IMR-90 (cell line): ENCODE measurements around the gene CNTRL. TPM values are rescaled to one million over a fixed set of nuclear protein-coding genes. Genes with fewer than 3 reads are reported as not detected.
A peak's percentile ranks its signal among the peaks of the same experiment; 100 is the strongest.

Experiments
- ATAC-seq: fragments of 200-7000 bp; cut with Tn5 transposase; 2 replicates; pipeline ENCODE4 v1.9.1; 2020; ENCODE audit warnings: low read depth, mild to moderate bottlenecking, moderate library complexity
- BruUV-seq: library from RNA; stranded (reverse); fragments of 400-500 nt; replicated peaks from 2 replicates; lab custom pipeline; 2021; lab: Mats Ljungman, UMichigan
- CTCF ChIA-PET: fragments of 300-600 bp; formaldehyde crosslinking; extraction: SDS; loops from one replicate; lab custom pipeline; 2021; ENCODE audit warnings: antibody characterized with exemption; lab: Yijun Ruan, JAX
- POLR2A ChIA-PET: fragments of 300-600 bp; sonication (Branson Sonifier 250); formaldehyde crosslinking; loops from one replicate; lab custom pipeline; 2022; ENCODE audit warnings: antibody characterized with exemption; ENCODE audit not compliant: unreplicated experiment; lab: Charles Lee
- DNase-seq: peaks from one replicate; pipeline ENCODE4 v3.0.0; 2013
- H2AFZ ChIP-seq: replicated peaks from 2 replicates; pipeline ENCODE3; 2013; ENCODE audit warnings: low read length, mild to moderate bottlenecking; ENCODE audit not compliant: poor library complexity
- H2AK5ac ChIP-seq: 2 replicates; pipeline ENCODE4 v1.6.1; 2013; ENCODE audit warnings: low read depth, low read length, inconsistent platforms
- H2AK9ac ChIP-seq: replicated peaks from 2 replicates; pipeline ENCODE3; 2013; ENCODE audit warnings: mild to moderate bottlenecking, low read depth, low read length, moderate library complexity; ENCODE audit not compliant: poor library complexity
- H2BK120ac ChIP-seq: 2 replicates; pipeline ENCODE4 v1.6.1; 2013; ENCODE audit warnings: low read depth, low read length, inconsistent platforms
- H2BK15ac ChIP-seq: 3 replicates; pipeline ENCODE4 v1.6.1; 2013; ENCODE audit warnings: low read depth, low read length, inconsistent platforms
- H2BK20ac ChIP-seq: 2 replicates; pipeline ENCODE4 v1.6.1; 2013; ENCODE audit warnings: low read depth, mild to moderate bottlenecking, inconsistent platforms, low read length, moderate library complexity
- H2BK5ac ChIP-seq: 2 replicates; pipeline ENCODE4 v1.6.1; 2013; ENCODE audit warnings: mild to moderate bottlenecking, low read depth, low read length, inconsistent platforms; ENCODE audit not compliant: poor library complexity, severe bottlenecking
- H3K14ac ChIP-seq: replicated peaks from 2 replicates; pipeline ENCODE4 v1.6.1; 2013; ENCODE audit warnings: low read depth, low read length, inconsistent platforms
- H3K18ac ChIP-seq: 2 replicates; pipeline ENCODE4 v1.6.1; 2013; ENCODE audit warnings: low read depth, low read length, control low read depth
- H3K23ac ChIP-seq: 2 replicates; pipeline ENCODE4 v1.6.1; 2013; ENCODE audit warnings: low read depth, low read length, inconsistent platforms
- H3K27ac ChIP-seq: 2 replicates; pipeline ENCODE4 v1.5.1; 2013; ENCODE audit warnings: mild to moderate bottlenecking, control low read depth, low read length; ENCODE audit not compliant: insufficient read depth
- H3K27me3 ChIP-seq: 2 replicates; pipeline ENCODE4 v1.6.1; 2013; ENCODE audit warnings: low read length; ENCODE audit not compliant: control insufficient read depth, insufficient read depth
- H3K36me3 ChIP-seq: 2 replicates; pipeline ENCODE4 v1.6.1; 2013; ENCODE audit warnings: low read length, mixed read lengths; ENCODE audit not compliant: control insufficient read depth, insufficient read depth
- H3K4ac ChIP-seq: 2 replicates; pipeline ENCODE4 v1.6.1; 2013; ENCODE audit warnings: low read depth, low read length, inconsistent platforms
- H3K4me1 ChIP-seq: 2 replicates; pipeline ENCODE4 v1.6.1; 2013; ENCODE audit warnings: low read length, mixed read lengths; ENCODE audit not compliant: control insufficient read depth, insufficient read depth
- H3K4me2 ChIP-seq: 2 replicates; pipeline ENCODE4 v1.6.1; 2013; ENCODE audit warnings: low read depth, mild to moderate bottlenecking, control low read depth, low read length, moderate library complexity
- H3K4me3 ChIP-seq: 2 replicates; pipeline ENCODE4 v1.5.1; 2013; ENCODE audit warnings: low read depth, mild to moderate bottlenecking, control low read depth, low read length, moderate library complexity; ENCODE audit not compliant: insufficient read depth
- H3K56ac ChIP-seq: 2 replicates; pipeline ENCODE4 v1.6.1; 2013; ENCODE audit warnings: low read length, inconsistent platforms; ENCODE audit not compliant: insufficient read depth; ENCODE audit errors: extremely low read depth
- H3K79me1 ChIP-seq, 2 experiments: 2 replicates each; pipeline ENCODE4 v1.6.1; 2013; ENCODE audit warnings: low read length in 2 of 2, inconsistent platforms in 1 of 2, low read depth in 1 of 2
- H3K9ac ChIP-seq: 2 replicates; pipeline ENCODE4 v1.6.1; 2013; ENCODE audit warnings: low read depth, low read length, control low read depth
- H3K9me1 ChIP-seq: 2 replicates; pipeline ENCODE4 v1.6.1; 2013; ENCODE audit warnings: low read length, inconsistent platforms; ENCODE audit not compliant: insufficient read depth
- H3K9me3 ChIP-seq: 2 replicates; pipeline ENCODE4 v1.6.1; 2013; ENCODE audit warnings: low read length; ENCODE audit not compliant: control insufficient read depth, insufficient read depth
- H4K20me1 ChIP-seq: 2 replicates; pipeline ENCODE4 v1.6.1; 2013; ENCODE audit warnings: low read length, inconsistent platforms; ENCODE audit not compliant: insufficient read depth
- H4K5ac ChIP-seq: 2 replicates; pipeline ENCODE4 v1.6.1; 2013; ENCODE audit warnings: mild to moderate bottlenecking, low read depth, low read length, control low read depth
- H4K8ac ChIP-seq, 2 experiments: 2 replicates each; pipeline ENCODE4 v1.6.1; 2013; ENCODE audit warnings: low read depth in 2 of 2, low read length in 2 of 2, control low read depth in 1 of 2, inconsistent platforms in 1 of 2
- H4K91ac ChIP-seq: 2 replicates; pipeline ENCODE4 v1.6.1; 2013; ENCODE audit warnings: low read depth, low read length, inconsistent platforms; ENCODE audit not compliant: insufficient read depth
- BHLHE40 ChIP-seq: fragments of 150-350 bp; IDR thresholded peaks from 2 replicates; pipeline ENCODE4 v1.6.1; 2016; ENCODE audit warnings: mild to moderate bottlenecking, low read depth, low read length
- CEBPB ChIP-seq: IDR thresholded peaks from 2 replicates; pipeline ENCODE4 v1.6.1; 2012; ENCODE audit warnings: low read depth, low read length, improper control_type of control experiment
- CHD1 ChIP-seq: IDR thresholded peaks from 2 replicates; pipeline ENCODE4 v1.6.1; 2012; ENCODE audit warnings: low read depth, low read length, improper control_type of control experiment
- FOS ChIP-seq: fragments of 150-350 bp; IDR thresholded peaks from 2 replicates; pipeline ENCODE4 v1.6.1; 2016; ENCODE audit warnings: low read depth, low read length
- MAFK ChIP-seq: IDR thresholded peaks from 2 replicates; pipeline ENCODE4 v1.6.1; 2012; ENCODE audit warnings: low read depth, low read length, improper control_type of control experiment
- MAZ ChIP-seq: IDR thresholded peaks from 2 replicates; pipeline ENCODE4 v1.6.1; 2012; ENCODE audit warnings: low read depth, mild to moderate bottlenecking, low read length, improper control_type of control experiment, moderate library complexity, borderline replicate concordance
- MXI1 ChIP-seq: IDR thresholded peaks from 2 replicates; pipeline ENCODE4 v1.6.1; 2012; ENCODE audit warnings: low read depth, mild to moderate bottlenecking, low read length, moderate library complexity, borderline replicate concordance
- NFE2L2 ChIP-seq: fragments of 150-350 bp; IDR thresholded peaks from 2 replicates; pipeline ENCODE4 v1.6.1; 2016; ENCODE audit warnings: low read depth, mild to moderate bottlenecking, low read length
- POLR2A ChIP-seq: IDR thresholded peaks from 2 replicates; pipeline ENCODE4 v1.6.1; 2012; ENCODE audit warnings: mild to moderate bottlenecking, low read depth, low read length
- RAD21 ChIP-seq: IDR thresholded peaks from 2 replicates; pipeline ENCODE4 v1.6.1; 2012; ENCODE audit warnings: low read length, improper control_type of control experiment
- RCOR1 ChIP-seq: IDR thresholded peaks from 2 replicates; pipeline ENCODE4 v1.6.1; 2012; ENCODE audit warnings: mild to moderate bottlenecking, low read length, improper control_type of control experiment; ENCODE audit not compliant: insufficient replicate concordance
- RFX5 ChIP-seq: IDR thresholded peaks from 2 replicates; pipeline ENCODE4 v1.8.0; 2012; ENCODE audit warnings: low read depth, mild to moderate bottlenecking, low read length, moderate library complexity
- SMC3 ChIP-seq: fragments of 150-350 bp; IDR thresholded peaks from 2 replicates; pipeline ENCODE4 v1.6.1; 2016; ENCODE audit warnings: low read depth, mild to moderate bottlenecking, antibody characterized with exemption, low read length, moderate library complexity
- WGBS, 2 experiments: methylation state at CpG; one replicate each; pipeline versions ENCODE4 v1.1.5 to v1.1.7; 2013; ENCODE audit warnings: missing lambda C conversion rate in 2 of 2; ENCODE audit not compliant: insufficient read length in 1 of 2; ENCODE audit errors: extremely low coverage in 2 of 2; 5-methylcytosine and 5-hydroxymethylcytosine counted together
- dilution Hi-C: fragments of 300-500 bp; cut with HindIII; formaldehyde crosslinking; loops from one replicate; pipeline ENCODE4 v1.14.3; 2018; ENCODE audit warnings: low sequenced_read_pairs; ENCODE audit not compliant: unreplicated experiment
- in situ Hi-C: fragments of 300-500 bp; cut with MboI; formaldehyde crosslinking; loops from 3 replicates; pipeline ENCODE4 v1.14.3; 2019; ENCODE audit warnings: low sequenced_read_pairs, inconsistent platforms, mixed read lengths
- intact Hi-C: fragments of 100-400 bp; cut with micrococcal nuclease; formaldehyde crosslinking; loops from 2 replicates; pipeline ENCODE4 v1.10.0; 2022
- polyA plus RNA-seq, 3 experiments: library from polyadenylated mRNA; depleted of rRNA; stranded (reverse); fragments of >200 nt; gene quantifications; 2 replicates each; pipeline ENCODE4 v1.2.3, GENCODE V29; 2012; ENCODE audit warnings: low replicate concordance in 1 of 3
- total RNA-seq: library from RNA; depleted of rRNA; stranded (reverse); fragments of >200 nt; gene quantifications from 2 replicates; pipeline ENCODE4 v1.2.3, GENCODE V29; 2012
- TF ChIP-seq, protein P1 (sequence below): fragments of 150-350 bp; IDR thresholded peaks from 2 replicates; pipeline ENCODE4 v1.6.1; 2016; ENCODE audit warnings: low read depth, mild to moderate bottlenecking, low read length, moderate library complexity, borderline replicate concordance
- TF ChIP-seq, protein P2 (sequence below): fragments of 150-350 bp; IDR thresholded peaks from 2 replicates; pipeline ENCODE4 v1.6.1; 2017; ENCODE audit warnings: mild to moderate bottlenecking, antibody characterized with exemption, low read length, low read depth

Gene CNTRL
- total and polyA plus RNA-seq, 2 of the 4 experiments (the other 2 are of a cell fraction): 4.5 to 7.3 TPM

DNA sequence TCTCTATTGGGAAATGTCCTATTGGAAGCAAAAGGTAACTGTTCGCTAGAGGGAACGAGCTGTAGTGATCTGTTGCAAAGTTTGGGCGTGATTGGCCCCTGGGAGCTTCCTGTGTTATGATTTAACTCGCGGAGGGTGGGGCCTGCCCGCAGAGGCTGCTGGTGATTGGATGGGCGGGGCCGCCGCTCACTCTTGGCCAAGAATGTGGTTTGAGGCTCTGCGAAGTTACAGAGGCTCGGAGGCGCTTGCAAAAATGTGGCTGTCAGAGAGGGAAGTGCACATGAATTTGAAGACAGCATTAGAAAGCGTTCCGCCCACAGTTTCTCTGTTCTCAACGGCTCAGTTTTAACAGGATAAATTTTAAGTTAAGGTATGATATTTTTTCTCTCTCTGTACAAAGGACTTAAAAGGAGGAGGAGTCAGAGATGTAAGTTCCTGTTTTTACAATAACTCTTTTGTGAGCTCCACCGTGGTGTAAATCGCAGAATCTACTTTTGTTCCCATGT is 46.9 kb downstream of the CNTRL start:
- H3K27ac ChIP-seq: no peak overlapping the region
- CTCF ChIA-PET: interaction anchor here (1.9 kb wide), 1 partner anchor 10 kb away, joined by 5 read pairs; no protein-coding TSS in a partner anchor
- ATAC-seq: peak; percentile 100
- TF ChIP-seq POLR2A (no peak), MXI1 (peak; percentile 94), RFX5 (no peak), SMC3 (no peak), CHD1 (no peak), RAD21 (peak; percentile 35; the same call in 1 of the 2 replicates), MAZ (peak; percentile 65; the same call in 1 of the 2 replicates), FOS (no peak), BHLHE40 (no peak), CEBPB (peak; percentile 60; the same call in 1 of the 2 replicates), NFE2L2 (no peak), MAFK (no peak), RCOR1 (no peak)
- TF ChIP-seq, protein P1, sequence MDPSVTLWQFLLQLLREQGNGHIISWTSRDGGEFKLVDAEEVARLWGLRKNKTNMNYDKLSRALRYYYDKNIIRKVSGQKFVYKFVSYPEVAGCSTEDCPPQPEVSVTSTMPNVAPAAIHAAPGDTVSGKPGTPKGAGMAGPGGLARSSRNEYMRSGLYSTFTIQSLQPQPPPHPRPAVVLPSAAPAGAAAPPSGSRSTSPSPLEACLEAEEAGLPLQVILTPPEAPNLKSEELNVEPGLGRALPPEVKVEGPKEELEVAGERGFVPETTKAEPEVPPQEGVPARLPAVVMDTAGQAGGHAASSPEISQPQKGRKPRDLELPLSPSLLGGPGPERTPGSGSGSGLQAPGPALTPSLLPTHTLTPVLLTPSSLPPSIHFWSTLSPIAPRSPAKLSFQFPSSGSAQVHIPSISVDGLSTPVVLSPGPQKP: no peak
- TF ChIP-seq, protein P2, sequence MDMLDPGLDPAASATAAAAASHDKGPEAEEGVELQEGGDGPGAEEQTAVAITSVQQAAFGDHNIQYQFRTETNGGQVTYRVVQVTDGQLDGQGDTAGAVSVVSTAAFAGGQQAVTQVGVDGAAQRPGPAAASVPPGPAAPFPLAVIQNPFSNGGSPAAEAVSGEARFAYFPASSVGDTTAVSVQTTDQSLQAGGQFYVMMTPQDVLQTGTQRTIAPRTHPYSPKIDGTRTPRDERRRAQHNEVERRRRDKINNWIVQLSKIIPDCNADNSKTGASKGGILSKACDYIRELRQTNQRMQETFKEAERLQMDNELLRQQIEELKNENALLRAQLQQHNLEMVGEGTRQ: no peak

More for the DNA sequence above, 46.9 kb downstream of the CNTRL start:
- no peak overlapping the region for H2AK5ac ChIP-seq
- no peak overlapping the region for H4K91ac ChIP-seq
- H3K56ac ChIP-seq: peak overlapping the region; percentile 29; the same call in 1 of the 2 replicates
- peaks cover 3 to 24% of the 10 kb centered on the region in 2 experiments; a peak in 3 of 4 replicates for H3K79me1 ChIP-seq
- BruUV-seq: no TSS peak
- no peaks in the 10 kb centered on the region for H4K20me1 ChIP-seq
- in situ Hi-C loops (no loop called here), dilution Hi-C loops (no loop called here), intact Hi-C loops (no loop called here)
- WGBS, 2 experiments: 0% methylated on average over 7 of the region's 17 CpGs; no CpG with 5 or more reads in 1 of the 2 experiments
- H2BK5ac ChIP-seq: peak overlapping the region; percentile 68
- no peaks in the 10 kb centered on the region for H3K27me3 ChIP-seq
- H2AK9ac ChIP-seq: no peak overlapping the region
- peak overlapping the region; percentile 89 for H3K4me2 ChIP-seq
- no peaks in the 10 kb centered on the region for H3K36me3 ChIP-seq
- POLR2A ChIA-PET: no interaction called here
- H3K14ac ChIP-seq: peak overlapping the region; percentile 30; the same call in 1 of the 2 replicates
- H2AFZ ChIP-seq: no peak overlapping the region
- H3K9ac ChIP-seq: peak overlapping the region; percentile 26; the same call in 1 of the 2 replicates
- H3K4me3 ChIP-seq: peak overlapping the region; percentile 52
- H4K5ac ChIP-seq: no peak overlapping the region
- H4K8ac ChIP-seq: peak overlapping the region in 1 of 2 experiments; percentile 68; a peak in 1 of 4 replicates
- H3K4ac ChIP-seq: no peak overlapping the region
- no peak overlapping the region for H2BK20ac ChIP-seq
- H3K9me1 ChIP-seq: peaks cover 8% of the 10 kb centered on the region
- peaks cover 2% of the 10 kb centered on the region for H3K4me1 ChIP-seq
- H2BK15ac ChIP-seq: no peak overlapping the region
- H3K18ac ChIP-seq: no peak overlapping the region; the same call in 1 of the 2 replicates
- no peak overlapping the region for H2BK120ac ChIP-seq
- no peaks in the 10 kb centered on the region for H3K9me3 ChIP-seq
- DNase-seq: peak; percentile 94
- H3K23ac ChIP-seq: peak overlapping the region; percentile 26; the same call in 1 of the 2 replicates
